Suprapubic skin (tissue), 3 donors: ENCODE data around the gene NR2E1.

Experiments
- CTCF ChIP-seq, 2 donors: fragments of 200-600 bp in 1 of 2; fragments of 450-650 bp in 1 of 2; sonication (generic) in 1 of 2; IDR thresholded peaks; one replicate each; pipeline ENCODE4 v1.5.1; 2016 to 2019; ENCODE audit warnings: antibody characterized with exemption in 2 of 2, mild to moderate bottlenecking in 1 of 2, moderate library complexity in 1 of 2
- EP300 ChIP-seq: sonication (generic); formaldehyde crosslinking; IDR thresholded peaks from one replicate; pipeline ENCODE4 v1.6.1; 2017; ENCODE audit warnings: antibody characterized with exemption

- TF ChIP-seq EP300 (no peak), CTCF (IDR thresholded peaks at IDR 0.05) (no peak)
Measured at GRCh38 chr6:108228416-108228815, 62.6 kb downstream of the NR2E1 start.
